Mesenteric fat pad (tissue), 1 donor: ENCODE results near the gene C4A. TPM values are rescaled to one million over a fixed set of nuclear protein-coding genes. Genes with fewer than 3 reads are reported as not detected.
"Not testable (repeated sequence)": the region's sequence is repeated elsewhere in the genome, so short reads cannot be mapped to it uniquely, and the experiment has no call there.

Experiments
- DNase-seq: peaks from one replicate; pipeline ENCODE4 v3.0.0-alpha.2; 2020; ENCODE audit warnings: low spot score
- microRNA-seq: library from miRNA; unstranded; fragments of <30 nt; microRNA quantifications from one replicate; pipeline ENCODE4 v1.2.0, GENCODE V29; 2020; ENCODE audit warnings: borderline number of aligned reads
- total RNA-seq: library from RNA; stranded (reverse); fragmentation: NEBNext Ultra II Directional; extraction: Animal tissue kit (Norgen Biotek cat#: 25700); gene quantifications from one replicate; pipeline ENCODE4 v1.2.1, GENCODE V29; 2021
- donor health status: DM: yes; HTN: yes; CAD: no.

The C4A gene
- total RNA-seq, 1 donor from 2014 or later: 36.2 TPM

GRCh38 chr6:32047855-32048766 lies 66.3 kb downstream of the C4A start:
- no peak for DNase-seq

GRCh38 chr6:32049149-32049548 lies 67.3 kb downstream of the C4A start:
- not testable (repeated sequence) for DNase-seq

- DNase-seq: not testable (repeated sequence)
Measured at GRCh38 chr6:32049736-32050135, 67.9 kb downstream of the C4A start.

GRCh38 chr6:32050562-32050961 lies 68.7 kb downstream of the C4A start:
- no peak for DNase-seq

Small RNA genes within 50 kb of the gene (microRNA-seq; reads per million reads assigned to microRNA genes)
- not detected for gene MIR1236

Other genes starting within 250 kb of the C4A start
- gene CLIC1, start 245.5 kb upstream of the C4A start, total RNA-seq: 408 TPM
- 14.8 TPM for gene MSH5, start 242.1 kb upstream of the C4A start, total RNA-seq
- 2.0 TPM for gene SAPCD1, start 219.4 kb upstream of the C4A start, total RNA-seq
- 0.77 TPM for gene VWA7, start 204.7 kb upstream of the C4A start, total RNA-seq
- gene VARS1, start 186.3 kb upstream of the C4A start, total RNA-seq: 62.6 TPM
- gene LSM2, start 175.1 kb upstream of the C4A start, total RNA-seq: 25.7 TPM
- gene HSPA1L, start 166.8 kb upstream of the C4A start, total RNA-seq: 0.84 TPM
- gene HSPA1A, start 166.5 kb upstream of the C4A start, total RNA-seq: 139 TPM
- gene HSPA1B, start 154.3 kb upstream of the C4A start, total RNA-seq: 111 TPM
- gene NEU1, start 119.2 kb upstream of the C4A start, total RNA-seq: 40.7 TPM
- 0.51 TPM for gene SLC44A4, start 103.1 kb upstream of the C4A start, total RNA-seq
- 28.4 TPM for gene EHMT2, start 84.4 kb upstream of the C4A start, total RNA-seq
- 2.9 TPM for gene ZBTB12, start 80.0 kb upstream of the C4A start, total RNA-seq
- 60.8 TPM for gene C2, start 54.3 kb upstream of the C4A start, total RNA-seq
- gene CFB, start 36.0 kb upstream of the C4A start, total RNA-seq: 38.0 TPM
- 59.2 TPM for gene NELFE, start 23.1 kb upstream of the C4A start, total RNA-seq
- gene SKIC2, start 22.9 kb upstream of the C4A start, total RNA-seq: 52.5 TPM
- gene DXO, start 9.9 kb upstream of the C4A start, total RNA-seq: 17.1 TPM
- gene C4B, start 32.7 kb downstream of the C4A start, total RNA-seq: 32.7 TPM
- gene CYP21A2, start 56.4 kb downstream of the C4A start, total RNA-seq: 0.45 TPM
- 187 TPM for gene TNXB, start 127.3 kb downstream of the C4A start, total RNA-seq
- gene ATF6B, start 146.2 kb downstream of the C4A start, total RNA-seq: 46.6 TPM
- 4.3 TPM for gene FKBPL, start 148.2 kb downstream of the C4A start, total RNA-seq
- gene PRRT1, start 169.9 kb downstream of the C4A start, total RNA-seq: 1.0 TPM
- 24.4 TPM for gene PPT2, start 172.1 kb downstream of the C4A start, total RNA-seq
- 15.5 TPM for gene EGFL8, start 182.5 kb downstream of the C4A start, total RNA-seq
- 39.9 TPM for gene AGPAT1, start 194.0 kb downstream of the C4A start, total RNA-seq
- 32.3 TPM for gene RNF5, start 196.3 kb downstream of the C4A start, total RNA-seq
- gene AGER, start 202.2 kb downstream of the C4A start, total RNA-seq: 5.7 TPM
- gene PBX2, start 208.1 kb downstream of the C4A start, total RNA-seq: 51.5 TPM
- gene GPSM3, start 210.6 kb downstream of the C4A start, total RNA-seq: 39.2 TPM
- 113 TPM for gene NOTCH4, start 242.0 kb downstream of the C4A start, total RNA-seq